AG04449 (cell line): Measurements from ENCODE around the gene PRR5L.
"Not testable (repeated sequence)": the region's sequence is repeated elsewhere in the genome, so short reads cannot be mapped to it uniquely, and the experiment has no call there.

Source experiments
- CTCF ChIA-PET: fragments of 350-600 bp; formaldehyde crosslinking; extraction: SDS; loops from one replicate; lab custom pipeline; 2021; ENCODE audit warnings: antibody characterized with exemption; lab: Yijun Ruan, JAX
- POLR2A ChIA-PET: fragments of 400-600, 350-600 bp; formaldehyde crosslinking; extraction: SDS; loops from one replicate; lab custom pipeline; 2020; ENCODE audit warnings: antibody characterized with exemption, inconsistent platforms; lab: Yijun Ruan, JAX
- DNase-seq: peaks from one replicate; pipeline ENCODE4 v3.0.0-alpha.2; 2010; ENCODE audit warnings: low read depth, low spot score
- H3K4me3 ChIP-seq: 2 replicates; pipeline ENCODE4 v1.5.1; 2011; ENCODE audit warnings: low read depth, mild to moderate bottlenecking, control low read depth, low read length
- CTCF ChIP-seq: IDR thresholded peaks from one replicate; pipeline ENCODE4 v1.5.1; 2011; ENCODE audit warnings: mild to moderate bottlenecking, moderate library complexity, low read length, control low read depth, inconsistent platforms; ENCODE audit not compliant: insufficient read depth; ENCODE audit errors: missing control alignments

The PRR5L gene

GRCh38 chr11:36469881-36470802 lies 174.1 kb downstream of the PRR5L start:
- ChIA-PET POLR2A (interaction anchor here (0.6 to 1.9 kb wide), 3 partner anchors 14 to 90 kb away, joined by 3 to 7 read pairs (median 5); no protein-coding TSS in a partner anchor), CTCF (interaction anchor here (1.0 to 18.5 kb wide), 12 partner anchors 8 to 648 kb away, joined by 3 to 565 read pairs (median 6); partner anchors contain the start of genes COMMD9 and PRR5L)
- H3K4me3 ChIP-seq, result no peak overlapping the region

GRCh38 chr11:36471577-36471976 lies 175.5 kb downstream of the PRR5L start:
- H3K4me3 ChIP-seq, result no peak overlapping the region
- ChIA-PET CTCF (interaction anchor here (1.3 to 18.5 kb wide), 5 partner anchors 7 to 175 kb away, joined by 3 to 565 read pairs (median 62); partner anchors contain the start of genes COMMD9 and PRR5L), POLR2A (no interaction called here)
- TF ChIP-seq CTCF, result no peak
- DNase-seq, result no peak

More at GRCh38 chr11:36469881-36470802, 174.1 kb downstream of the PRR5L start:
- DNase-seq, result no peak
- TF ChIP-seq CTCF, result no peak

- TF ChIP-seq CTCF, result no peak
- no peak overlapping the region for H3K4me3 ChIP-seq
- CTCF ChIA-PET, result interaction anchor here (1.5 to 18.5 kb wide), 7 partner anchors 15 to 217 kb away, joined by 3 to 565 read pairs (median 18); partner anchors contain the start of genes COMMD9 and PRR5L
- DNase-seq, result no peak
- POLR2A ChIA-PET, result no interaction called here
These were observed 179.1 kb downstream of the PRR5L start for GRCh38 chr11:36475192-36475591.

- ChIA-PET POLR2A (interaction anchor here (1.3 kb wide), 1 partner anchor 190 kb away, joined by 4 read pairs; the partner anchor contains the start of gene COMMD9), CTCF (interaction anchor here (0.7 to 18.5 kb wide), 45 partner anchors 9 to 657 kb away, joined by 3 to 565 read pairs (median 7); partner anchors contain the start of genes COMMD9, PRR5L and TRAF6)
- TF ChIP-seq CTCF, result peak; percentile 53
- H3K4me3 ChIP-seq, result no peak overlapping the region
- DNase-seq, result no peak
These were observed 182.7 kb downstream of the PRR5L start for GRCh38 chr11:36478700-36479329.

- no peak for DNase-seq
- ChIA-PET CTCF (interaction anchor here (0.9 to 18.5 kb wide), 12 partner anchors 8 to 222 kb away, joined by 3 to 565 read pairs (median 34); partner anchors contain the start of genes COMMD9 and PRR5L), POLR2A (no interaction called here)
- H3K4me3 ChIP-seq, result no peak overlapping the region
- TF ChIP-seq CTCF, result no peak
These were observed 184.7 kb downstream of the PRR5L start for GRCh38 chr11:36480833-36481232.

- CTCF ChIA-PET, H3K4me3 ChIP-seq, POLR2A ChIA-PET, DNase-seq: not testable (repeated sequence)
These were observed 187.0 kb downstream of the PRR5L start for GRCh38 chr11:36483042-36483441.
